Measurements from ENCODE around the gene SCUBE2.
"Not testable (repeated sequence)": the region's sequence is repeated elsewhere in the genome, so short reads cannot be mapped to it uniquely, and the experiment has no call there.

Gene SCUBE2

DNA sequence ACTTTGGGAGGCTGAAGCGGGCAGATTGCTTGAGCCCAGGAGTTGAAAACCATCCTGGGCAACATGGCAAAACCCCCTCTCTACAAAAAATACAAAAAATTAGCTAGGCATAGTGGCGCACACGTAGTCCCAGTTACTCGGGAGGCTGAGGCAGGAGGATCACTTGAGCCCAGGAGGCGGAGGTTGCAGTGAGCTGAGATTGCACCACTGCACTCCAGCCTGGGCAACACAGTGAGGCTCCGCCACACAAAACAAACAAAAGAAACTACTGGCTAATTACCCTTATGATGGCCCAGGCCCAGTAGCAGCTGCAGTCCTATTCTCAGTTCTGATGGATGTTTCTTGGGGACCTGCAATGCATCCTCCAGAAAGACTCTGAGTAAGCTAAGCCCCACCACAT is 104.6 kb downstream of the SCUBE2 start:
- H3K4me1 Mint-ChIP-seq (ENCODE audit: low read depth) = peaks cover 16% of the 10 kb centered on the region
- H3K36me3 Mint-ChIP-seq (ENCODE audit: low read depth); H3K4me3 Mint-ChIP-seq; H3K27me3 Mint-ChIP-seq; H3K9me3 Mint-ChIP-seq; H3K27ac Mint-ChIP-seq; intact Hi-C loops (cut with micrococcal nuclease): not testable (repeated sequence)

GRCh38 chr11:8985462-8985861 is 105.9 kb downstream of the SCUBE2 start:
- H3K36me3 Mint-ChIP-seq (ENCODE audit: low read depth) = no peaks in the 10 kb centered on the region
- no peak overlapping the region for H3K4me3 Mint-ChIP-seq
- intact Hi-C loops (cut with micrococcal nuclease) = no loop called here
- no peaks in the 10 kb centered on the region for H3K27me3 Mint-ChIP-seq
- H3K4me1 Mint-ChIP-seq (ENCODE audit: low read depth) = peaks cover 16% of the 10 kb centered on the region
- no peaks in the 10 kb centered on the region for H3K9me3 Mint-ChIP-seq
- no peak overlapping the region for H3K27ac Mint-ChIP-seq

GRCh38 chr11:8983552-8983951 is 107.8 kb downstream of the SCUBE2 start:
- H3K4me1 Mint-ChIP-seq (ENCODE audit: low read depth) = no peaks in the 10 kb centered on the region
- H3K36me3 Mint-ChIP-seq (ENCODE audit: low read depth) = no peaks in the 10 kb centered on the region
- H3K9me3 Mint-ChIP-seq = no peaks in the 10 kb centered on the region
- no peak overlapping the region for H3K4me3 Mint-ChIP-seq
- intact Hi-C loops (cut with micrococcal nuclease) = no loop called here
- H3K27ac Mint-ChIP-seq = no peak overlapping the region
- H3K27me3 Mint-ChIP-seq = no peaks in the 10 kb centered on the region

DNA sequence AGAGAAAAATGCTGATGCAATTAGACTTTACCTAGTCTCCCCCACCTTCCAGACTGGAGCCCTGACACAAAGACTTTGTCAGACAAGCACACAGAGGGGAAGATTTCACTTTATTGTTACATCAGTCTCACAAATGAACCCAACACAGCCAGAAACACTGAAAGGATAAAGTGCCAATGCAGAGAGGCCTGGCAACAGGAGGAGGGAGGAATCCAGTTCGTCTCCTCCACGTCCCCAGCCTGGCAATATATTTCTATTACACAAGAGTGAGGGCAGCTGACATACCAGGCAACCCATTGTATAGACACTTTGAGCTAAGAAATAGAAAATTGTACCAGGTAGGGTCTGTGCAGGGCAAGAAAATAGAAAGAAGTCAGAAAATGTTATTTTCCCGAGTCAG is 110.9 kb downstream of the SCUBE2 start:
- Mint-ChIP-seq H3K4me1 (ENCODE audit: low read depth) (no peaks in the 10 kb centered on the region), H3K36me3 (ENCODE audit: low read depth) (no peaks in the 10 kb centered on the region), H3K4me3 (no peak overlapping the region), H3K9me3 (no peaks in the 10 kb centered on the region), H3K27ac (no peak overlapping the region), H3K27me3 (no peaks in the 10 kb centered on the region)
- intact Hi-C loops (cut with micrococcal nuclease) = no loop called here

GRCh38 chr11:8979365-8979764 is 112.0 kb downstream of the SCUBE2 start:
- H3K27me3 Mint-ChIP-seq; H3K27ac Mint-ChIP-seq; H3K4me3 Mint-ChIP-seq; intact Hi-C loops (cut with micrococcal nuclease); H3K36me3 Mint-ChIP-seq (ENCODE audit: low read depth); H3K4me1 Mint-ChIP-seq (ENCODE audit: low read depth); H3K9me3 Mint-ChIP-seq: not testable (repeated sequence)

- intact Hi-C loops (cut with micrococcal nuclease) = no loop called here
- Mint-ChIP-seq H3K4me1 (ENCODE audit: low read depth) (peaks cover 8% of the 10 kb centered on the region), H3K36me3 (ENCODE audit: low read depth) (no peaks in the 10 kb centered on the region), H3K9me3 (no peaks in the 10 kb centered on the region), H3K27me3 (no peaks in the 10 kb centered on the region), H3K4me3 (no peak overlapping the region), H3K27ac (peak overlapping the region; percentile 69)
These were observed 118.3 kb downstream of the SCUBE2 start for GRCh38 chr11:8973121-8973520.

GRCh38 chr11:8971924-8972316 is 119.5 kb downstream of the SCUBE2 start:
- Mint-ChIP-seq H3K27me3 (no peaks in the 10 kb centered on the region), H3K9me3 (no peaks in the 10 kb centered on the region), H3K4me1 (ENCODE audit: low read depth) (peaks cover 16% of the 10 kb centered on the region)

GRCh38 chr11:8971196-8971923 is 120.0 kb downstream of the SCUBE2 start:
- no peak overlapping the region for H3K4me3 Mint-ChIP-seq
- peaks cover 22% of the 10 kb centered on the region for H3K4me1 Mint-ChIP-seq (ENCODE audit: low read depth)
- intact Hi-C loops (cut with micrococcal nuclease) = no loop called here
- H3K9me3 Mint-ChIP-seq = no peaks in the 10 kb centered on the region
- H3K27ac Mint-ChIP-seq = no peak overlapping the region
- H3K27me3 Mint-ChIP-seq = no peaks in the 10 kb centered on the region
- H3K36me3 Mint-ChIP-seq (ENCODE audit: low read depth) = no peaks in the 10 kb centered on the region

More at GRCh38 chr11:8971924-8972316, 119.5 kb downstream of the SCUBE2 start:
- no peak overlapping the region for H3K27ac Mint-ChIP-seq
- no peaks in the 10 kb centered on the region for H3K36me3 Mint-ChIP-seq (ENCODE audit: low read depth)
- intact Hi-C loops (cut with micrococcal nuclease) = no loop called here
- H3K4me3 Mint-ChIP-seq = no peak overlapping the region
